Glutamatergic neuron (in vitro differentiated cells): ENCODE measurements around the gene IGSF3. TPM values are rescaled to one million over a fixed set of nuclear protein-coding genes. Genes with fewer than 3 reads are reported as not detected.

ENCODE experiments used
- DNase-seq: peaks from one replicate; pipeline ENCODE4 v3.0.0; 2022
- H3K27ac Mint-ChIP-seq: one replicate; pipeline ENCODE4 v1.8.0; 2020; ENCODE audit warnings: mild to moderate bottlenecking, mixed read lengths, inconsistent platforms; ENCODE audit not compliant: unreplicated experiment
- H3K27me3 Mint-ChIP-seq: one replicate; pipeline ENCODE4 v1.8.0; 2020; ENCODE audit warnings: mild to moderate bottlenecking, moderate library complexity, mixed read lengths, inconsistent platforms; ENCODE audit not compliant: unreplicated experiment
- H3K36me3 Mint-ChIP-seq: one replicate; pipeline ENCODE4 v1.8.0; 2020; ENCODE audit warnings: mild to moderate bottlenecking, mixed read lengths, inconsistent platforms; ENCODE audit not compliant: unreplicated experiment
- H3K4me1 Mint-ChIP-seq: one replicate; pipeline ENCODE4 v1.8.0; 2020; ENCODE audit warnings: mild to moderate bottlenecking, low read depth, mixed read lengths, inconsistent platforms; ENCODE audit not compliant: unreplicated experiment
- H3K4me3 Mint-ChIP-seq: one replicate; pipeline ENCODE4 v1.8.0; 2020; ENCODE audit warnings: mild to moderate bottlenecking, mixed read lengths, inconsistent platforms; ENCODE audit not compliant: unreplicated experiment
- H3K9me3 Mint-ChIP-seq: one replicate; pipeline ENCODE4 v1.8.0; 2020; ENCODE audit warnings: mild to moderate bottlenecking, moderate library complexity, mixed read lengths, inconsistent platforms; ENCODE audit not compliant: unreplicated experiment
- CTCF ChIP-seq: fragments of 200-600 bp; sonication (generic); IDR thresholded peaks from one replicate; pipeline ENCODE4 v1.5.0; 2021; ENCODE audit not compliant: partially characterized antibody, unreplicated experiment
- total RNA-seq: library from RNA; stranded (reverse); fragmentation: NEBNext Ultra II Directional; extraction: Animal tissue kit (Norgen Biotek cat#: 25700); gene quantifications from one replicate; pipeline ENCODE4 v1.2.1, GENCODE V29; 2021; ENCODE audit not compliant: unreplicated experiment

The IGSF3 gene
- total RNA-seq, 1 donor from 2014 or later = 110 TPM

GRCh38 chr1:116577759-116578314, 89.7 kb downstream of the IGSF3 start:
- H3K9me3 Mint-ChIP-seq = peaks cover 5% of the 10 kb centered on the region
- peaks cover 31% of the 10 kb centered on the region for H3K4me1 Mint-ChIP-seq
- no peak for TF ChIP-seq CTCF
- no peaks in the 10 kb centered on the region for H3K36me3 Mint-ChIP-seq
- DNase-seq = no peak
- no peak overlapping the region for H3K4me3 Mint-ChIP-seq
- H3K27ac Mint-ChIP-seq = no peak overlapping the region
- peaks cover 3% of the 10 kb centered on the region for H3K27me3 Mint-ChIP-seq

GRCh38 chr1:116574581-116575291, 92.8 kb downstream of the IGSF3 start:
- Mint-ChIP-seq H3K4me3 (no peak overlapping the region), H3K36me3 (no peaks in the 10 kb centered on the region), H3K27ac (no peak overlapping the region), H3K27me3 (peaks cover 4% of the 10 kb centered on the region), H3K9me3 (peaks cover 2% of the 10 kb centered on the region), H3K4me1 (peaks cover 26% of the 10 kb centered on the region)
- TF ChIP-seq CTCF = peak; percentile 72
- peak; percentile 69 for DNase-seq

GRCh38 chr1:116573431-116574095, 94.0 kb downstream of the IGSF3 start:
- Mint-ChIP-seq H3K4me3 (no peak overlapping the region), H3K4me1 (peaks cover 30% of the 10 kb centered on the region), H3K27me3 (peaks cover 4% of the 10 kb centered on the region), H3K9me3 (peaks cover 4% of the 10 kb centered on the region), H3K27ac (peak overlapping the region; percentile 15), H3K36me3 (no peaks in the 10 kb centered on the region)
- no peak for TF ChIP-seq CTCF
- DNase-seq = no peak

GRCh38 chr1:116572771-116573430, 94.6 kb downstream of the IGSF3 start:
- TF ChIP-seq CTCF = no peak
- Mint-ChIP-seq H3K27me3 (peaks cover 4% of the 10 kb centered on the region), H3K27ac (no peak overlapping the region)

GRCh38 chr1:116572099-116572498, 95.4 kb downstream of the IGSF3 start:
- H3K27ac Mint-ChIP-seq = peak overlapping the region; percentile 60
- H3K4me3 Mint-ChIP-seq = peak overlapping the region; percentile 85
- peaks cover 4% of the 10 kb centered on the region for H3K27me3 Mint-ChIP-seq
- TF ChIP-seq CTCF = no peak
- DNase-seq = no peak
- peaks cover 4% of the 10 kb centered on the region for H3K9me3 Mint-ChIP-seq
- H3K36me3 Mint-ChIP-seq = no peaks in the 10 kb centered on the region
- H3K4me1 Mint-ChIP-seq = peaks cover 35% of the 10 kb centered on the region

More at GRCh38 chr1:116572771-116573430, 94.6 kb downstream of the IGSF3 start:
- DNase-seq = no peak
- Mint-ChIP-seq H3K4me1 (peaks cover 32% of the 10 kb centered on the region), H3K4me3 (no peak overlapping the region), H3K9me3 (peaks cover 4% of the 10 kb centered on the region), H3K36me3 (no peaks in the 10 kb centered on the region)
